H1 (cell line): ENCODE measurements around the gene SMAD6. TPM values are rescaled to one million over a fixed set of nuclear protein-coding genes. Genes with fewer than 3 reads are reported as not detected.

Source experiments
- ASH2L ChIP-seq: fragments of 200-600, 300-600 bp; sonication (generic); IDR thresholded peaks from one replicate; pipeline ENCODE4 v1.7.1; 2017; ENCODE audit warnings: low read length
- CTCF ChIP-seq, 3 experiments: IDR thresholded peaks; 1 replicate in 2 of 3; 2 replicates in 1 of 3; pipeline versions ENCODE4 v1.5.1 to v1.6.1; 2011; ENCODE audit warnings: low read length in 3 of 3, mild to moderate bottlenecking in 3 of 3, inconsistent platforms in 2 of 3, low read depth in 1 of 3, moderate library complexity in 1 of 3; ENCODE audit not compliant: insufficient read depth in 1 of 3; ENCODE audit errors: control extremely low read depth in 1 of 3
- EZH2 ChIP-seq: fragments of 200-600 bp; sonication (generic); IDR thresholded peaks from 2 replicates; pipeline ENCODE4 v1.7.1; 2012; ENCODE audit warnings: low read depth, mild to moderate bottlenecking, moderate library complexity, low read length, inconsistent platforms; ENCODE audit not compliant: severe bottlenecking
- KDM4A ChIP-seq: IDR thresholded peaks from one replicate; pipeline ENCODE4 v1.7.1; 2012; ENCODE audit warnings: low read depth, mild to moderate bottlenecking, moderate library complexity, low read length, inconsistent platforms; ENCODE audit not compliant: severe bottlenecking
- SP1 ChIP-seq: IDR thresholded peaks from 2 replicates; pipeline ENCODE4 v1.6.1; 2011; ENCODE audit warnings: low read depth, low read length
- polyA plus RNA-seq, 7 experiments: library from polyadenylated mRNA; depleted of rRNA in 3 of 7; stranded (reverse) in 5 of 7; unstranded in 2 of 7; fragments of >200 nt in 5 of 7; fragments of 200-250 nt in 2 of 7; gene quantifications; 1 replicate in 5 of 7; 2 replicates in 1 of 7; 4 replicates in 1 of 7; pipeline versions ENCODE4 v1.2.1 to v1.2.3, GENCODE V29; 2011 to 2013; ENCODE audit warnings: missing spikeins in 2 of 7, mixed read lengths in 2 of 7
- total RNA-seq: library from RNA; stranded (reverse); fragmentation: NEBNext Ultra II Directional; extraction: Animal tissue kit (Norgen Biotek cat#: 25700); gene quantifications from 2 replicates; pipeline ENCODE4 v1.2.1, GENCODE V29; 2021

The SMAD6 gene
- total and polyA plus RNA-seq, 2 of the 8 experiments (the other 6 are each of a cell fraction or from before 2014, with no cell fraction given), result 1.8 to 7.0 TPM

GRCh38 chr15:66702787-66703539 lies 927 bp downstream of the SMAD6 start (continued):
- TF ChIP-seq EZH2, result peak; percentile 75
- TF ChIP-seq ASH2L, result peak; percentile 15
- no peak for TF ChIP-seq CTCF (IDR thresholded peaks at IDR 0.05; ENCODE audit: control extremely low read depth in 1 of 3, insufficient read depth in 1 of 3, low read depth in 1 of 3, low read length in 3 of 3)
- peak; percentile 36 for TF ChIP-seq KDM4A
- no peak for TF ChIP-seq SP1
